Skin epidermis (tissue), 12 donors: ENCODE results near the gene LRIG1.

Experiments used
- H3K27ac ChIP-seq, 21 experiments: fragments of 200-600 bp; sonication (generic) in 11 of 21; one replicate each; pipeline ENCODE4 v1.5.0; 2020; ENCODE audit warnings: mild to moderate bottlenecking in 3 of 21, inconsistent platforms in 2 of 21, moderate library complexity in 2 of 21
- H3K4me3 ChIP-seq, 7 experiments: fragments of 200-600 bp; sonication (generic) in 2 of 7; one replicate each; pipeline ENCODE4 v1.5.0; 2020; ENCODE audit warnings: inconsistent platforms in 2 of 7, mild to moderate bottlenecking in 2 of 7, moderate library complexity in 1 of 7

The LRIG1 gene

GRCh38 chr3:66476852-66477381 lies 23.9 kb downstream of the LRIG1 start:
- Histone ChIP-seq H3K27ac (no peak overlapping the region), H3K4me3 (no peak overlapping the region)

DNA sequence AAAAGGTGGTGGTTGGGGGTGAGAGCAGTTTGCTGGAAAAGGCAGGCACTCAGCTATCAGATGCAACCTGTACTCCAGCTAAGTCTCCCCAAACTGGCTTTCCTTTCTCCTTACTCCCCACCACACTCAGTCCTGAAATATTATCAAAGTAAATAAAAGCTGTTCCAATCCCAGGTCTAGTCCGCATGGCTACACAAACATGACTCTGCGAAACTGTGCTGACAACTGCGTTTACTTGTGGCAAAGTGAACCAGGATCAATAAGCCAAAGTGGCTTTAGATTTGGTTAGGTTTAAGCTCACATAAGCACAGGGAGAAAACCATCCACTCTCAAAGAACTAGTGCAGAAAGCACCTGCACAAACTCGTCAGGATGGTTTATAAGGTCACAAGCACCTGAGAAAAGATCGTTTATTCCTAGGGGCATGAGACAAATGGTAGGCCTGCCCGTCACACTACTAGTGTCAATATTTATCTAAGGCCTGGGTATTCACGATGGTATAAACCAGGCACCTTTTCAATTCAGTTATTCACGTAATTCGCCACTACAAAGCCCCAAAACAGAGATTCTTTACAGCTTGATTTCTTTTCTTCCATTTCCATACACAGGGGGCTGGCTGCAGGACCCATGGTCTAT lies 25.3 kb downstream of the LRIG1 start:
- Histone ChIP-seq H3K27ac (no peak overlapping the region), H3K4me3 (no peak overlapping the region)

GRCh38 chr3:66473692-66474091 lies 27.1 kb downstream of the LRIG1 start:
- no peak overlapping the region for H3K4me3 ChIP-seq
- H3K27ac ChIP-seq, result peak overlapping the region in 8 of 21 experiments; percentile 2 to 54 (median 34)

GRCh38 chr3:66473181-66473580 lies 27.6 kb downstream of the LRIG1 start:
- peak overlapping the region in 11 of 21 experiments; percentile 2 to 54 (median 31) for H3K27ac ChIP-seq
- H3K4me3 ChIP-seq, result no peak overlapping the region

DNA sequence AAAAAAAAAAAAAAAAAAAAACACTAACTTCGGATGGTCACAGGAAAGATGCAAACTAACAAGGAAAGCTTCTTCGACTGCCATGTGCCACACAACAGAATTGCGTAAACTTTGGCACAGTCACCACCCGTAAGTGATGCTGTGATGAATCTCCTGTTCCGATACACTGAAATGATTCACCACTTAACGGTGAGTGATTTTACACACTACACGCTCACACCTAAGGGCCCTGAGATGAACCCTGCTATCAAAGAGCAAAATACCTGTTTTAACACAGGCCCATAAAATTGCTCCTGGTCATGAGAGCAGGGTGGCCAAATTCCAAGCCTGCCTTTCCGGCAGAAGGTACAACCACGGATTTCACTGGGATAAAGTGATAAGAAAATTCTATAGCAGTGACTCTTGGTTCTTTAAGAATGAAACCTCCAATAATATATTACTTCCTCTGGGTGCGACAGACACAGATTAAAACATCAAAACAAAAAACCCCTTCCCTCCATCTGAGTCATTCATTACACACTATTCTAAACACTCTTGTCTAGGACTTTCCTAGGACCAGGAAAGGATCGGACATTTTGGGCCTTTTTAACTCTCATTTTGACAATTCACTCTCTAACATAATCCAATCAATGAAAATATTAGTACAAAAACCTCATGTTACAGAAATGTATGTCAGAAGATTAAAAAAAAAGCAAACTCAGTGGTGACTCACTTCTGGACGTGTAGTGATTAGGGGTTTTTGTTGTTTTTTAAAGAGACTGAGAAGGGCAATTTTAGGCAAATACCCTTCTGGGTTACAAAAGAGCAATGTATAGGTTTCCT lies 28.3 kb downstream of the LRIG1 start:
- Histone ChIP-seq H3K27ac (peak overlapping the region in 8 of 21 experiments; percentile 2 to 53 (median 37)), H3K4me3 (no peak overlapping the region)

DNA sequence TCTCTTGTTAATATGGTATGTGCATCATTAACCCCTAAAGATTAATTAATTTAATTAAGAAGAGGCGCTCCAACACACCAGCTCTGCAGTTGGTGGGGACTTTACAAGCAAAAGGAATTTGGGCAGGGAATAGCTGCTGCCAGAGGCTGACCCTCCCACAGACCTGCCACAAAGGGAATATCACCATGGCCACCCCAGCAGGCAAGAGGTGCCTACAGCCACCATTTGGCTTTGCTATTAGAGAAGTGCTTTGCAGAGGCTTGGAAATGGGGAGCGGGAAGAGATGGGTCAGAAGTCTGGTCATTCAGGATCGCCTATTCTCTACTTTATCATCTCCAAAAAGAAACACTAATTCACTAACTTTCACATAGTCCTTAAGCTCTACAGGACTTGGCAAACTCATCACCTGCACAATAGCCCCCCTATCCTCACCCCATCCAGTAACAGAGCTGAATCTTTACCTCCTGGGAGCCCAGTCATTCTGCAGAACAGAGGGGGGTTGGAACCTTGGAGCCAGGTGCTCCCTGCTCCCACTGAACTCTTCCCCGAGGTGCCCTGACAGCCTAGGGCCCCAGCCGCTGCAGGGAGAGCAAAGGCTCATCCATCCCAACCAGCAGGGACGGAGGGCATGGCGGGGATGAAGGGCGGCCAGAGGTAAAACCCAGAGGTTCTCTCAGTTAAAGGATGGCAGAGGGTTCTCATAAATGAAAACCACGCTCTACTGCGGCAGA lies 29.7 kb downstream of the LRIG1 start:
- H3K4me3 ChIP-seq, result no peak overlapping the region
- H3K27ac ChIP-seq, result no peak overlapping the region

DNA sequence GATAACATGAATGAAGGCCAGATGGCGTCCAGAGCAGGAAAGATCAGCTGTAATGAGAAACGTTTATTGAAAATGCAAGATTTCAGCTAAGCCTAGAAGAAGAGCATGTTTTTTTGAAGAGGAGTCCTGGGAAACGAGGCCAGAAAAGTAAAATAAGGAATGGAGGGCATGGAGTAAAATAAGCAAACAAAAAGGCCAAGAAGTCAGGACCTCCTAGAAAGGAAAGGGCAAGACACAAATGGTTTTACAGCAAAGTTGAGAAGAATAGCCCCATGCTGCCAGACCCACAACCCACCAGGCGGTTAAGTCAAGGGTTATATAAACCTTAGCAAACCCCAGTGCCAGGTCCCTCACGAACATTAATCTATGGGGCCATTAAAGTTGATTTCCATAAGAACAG lies 30.5 kb downstream of the LRIG1 start:
- no peak overlapping the region for H3K4me3 ChIP-seq
- H3K27ac ChIP-seq, result no peak overlapping the region

GRCh38 chr3:66469220-66469640 lies 31.6 kb downstream of the LRIG1 start:
- no peak overlapping the region for H3K27ac ChIP-seq
- no peak overlapping the region for H3K4me3 ChIP-seq

GRCh38 chr3:66467996-66468735 lies 32.7 kb downstream of the LRIG1 start:
- Histone ChIP-seq H3K4me3 (no peak overlapping the region), H3K27ac (peak overlapping the region in 2 of 21 experiments; percentile 6 to 11)

DNA sequence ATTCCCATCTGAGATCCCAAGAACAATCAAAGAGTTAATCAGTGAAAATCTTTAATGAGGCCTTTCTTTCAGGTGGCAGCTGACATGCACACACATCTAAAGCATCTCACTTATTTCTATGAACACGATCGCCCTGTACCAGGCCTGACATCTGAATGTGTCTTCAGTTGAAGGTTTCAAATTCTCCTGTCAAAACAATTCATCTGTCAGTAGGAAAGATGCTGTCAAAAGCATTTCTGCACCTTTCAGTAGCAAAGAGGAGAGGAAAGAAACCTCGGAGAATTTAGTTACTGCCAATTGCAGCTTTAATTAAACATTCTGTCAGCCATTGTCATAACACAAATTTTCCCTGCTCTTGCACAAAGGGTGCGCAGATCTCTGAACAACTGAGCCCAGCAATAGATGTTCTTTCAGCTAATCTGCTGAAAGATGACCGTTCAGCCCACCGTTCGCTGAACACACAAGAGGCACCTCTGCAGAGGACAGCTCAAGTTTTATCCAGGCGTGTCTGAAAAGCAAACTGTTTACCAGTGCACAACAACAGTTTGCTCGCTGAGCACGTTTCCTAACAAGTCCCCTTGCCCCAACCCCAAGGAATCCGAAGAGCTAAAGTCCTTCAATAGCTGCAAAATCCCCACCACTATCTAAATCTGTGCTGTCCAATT lies 34.1 kb downstream of the LRIG1 start:
- H3K4me3 ChIP-seq, result no peak overlapping the region
- no peak overlapping the region for H3K27ac ChIP-seq

DNA sequence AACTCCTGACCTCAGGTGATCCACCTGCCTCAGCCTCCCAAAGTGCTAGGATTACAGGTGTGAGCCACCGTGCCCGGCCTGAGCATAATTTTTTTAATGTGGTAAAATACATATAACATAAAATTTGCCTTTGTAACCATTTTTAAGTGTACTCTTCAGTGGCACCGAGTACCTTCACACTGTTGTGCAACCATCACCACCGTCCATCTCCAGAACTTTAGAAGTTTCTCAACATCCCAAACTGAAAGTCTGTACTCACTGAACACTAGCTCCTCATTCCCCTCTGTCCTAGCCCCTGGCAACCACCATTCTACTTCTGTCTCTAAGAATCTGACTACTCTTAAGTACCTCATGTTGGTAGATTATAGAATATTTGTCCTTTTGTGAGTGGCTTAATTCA lies 35.2 kb downstream of the LRIG1 start:
- no peak overlapping the region for H3K4me3 ChIP-seq
- H3K27ac ChIP-seq, result no peak overlapping the region

DNA sequence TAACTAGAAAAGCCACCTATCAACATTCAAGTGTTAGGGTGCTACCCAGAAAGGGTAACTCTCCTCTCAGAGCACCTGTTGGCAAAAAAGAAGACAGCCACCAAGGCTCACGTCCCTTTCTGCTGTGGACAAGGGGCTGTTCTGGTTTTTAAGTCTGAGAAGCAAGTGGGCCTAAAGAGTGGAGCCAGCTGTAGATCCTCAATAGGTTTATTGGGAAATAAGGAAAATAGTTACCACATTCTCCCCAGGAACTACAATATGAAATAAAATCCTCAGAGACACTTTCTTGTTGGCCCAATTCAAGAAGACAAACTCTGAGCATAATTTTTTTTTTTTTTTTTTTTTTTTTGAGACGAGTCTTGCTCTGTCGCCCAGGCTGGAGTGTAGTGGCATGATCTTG lies 35.8 kb downstream of the LRIG1 start:
- Histone ChIP-seq H3K27ac (peak overlapping the region in 2 of 21 experiments; percentile 3 to 37), H3K4me3 (no peak overlapping the region)

- H3K27ac ChIP-seq, result peak overlapping the region in 3 of 21 experiments; percentile 17 to 37 (median 31)
- H3K4me3 ChIP-seq, result no peak overlapping the region
Observed at GRCh38 chr3:66464512-66464894, 36.3 kb downstream of the LRIG1 start.

- H3K4me3 ChIP-seq, result no peak overlapping the region
- peak overlapping the region in 2 of 21 experiments; percentile 17 to 31 for H3K27ac ChIP-seq
Observed at GRCh38 chr3:66463730-66464511, 36.9 kb downstream of the LRIG1 start.

DNA sequence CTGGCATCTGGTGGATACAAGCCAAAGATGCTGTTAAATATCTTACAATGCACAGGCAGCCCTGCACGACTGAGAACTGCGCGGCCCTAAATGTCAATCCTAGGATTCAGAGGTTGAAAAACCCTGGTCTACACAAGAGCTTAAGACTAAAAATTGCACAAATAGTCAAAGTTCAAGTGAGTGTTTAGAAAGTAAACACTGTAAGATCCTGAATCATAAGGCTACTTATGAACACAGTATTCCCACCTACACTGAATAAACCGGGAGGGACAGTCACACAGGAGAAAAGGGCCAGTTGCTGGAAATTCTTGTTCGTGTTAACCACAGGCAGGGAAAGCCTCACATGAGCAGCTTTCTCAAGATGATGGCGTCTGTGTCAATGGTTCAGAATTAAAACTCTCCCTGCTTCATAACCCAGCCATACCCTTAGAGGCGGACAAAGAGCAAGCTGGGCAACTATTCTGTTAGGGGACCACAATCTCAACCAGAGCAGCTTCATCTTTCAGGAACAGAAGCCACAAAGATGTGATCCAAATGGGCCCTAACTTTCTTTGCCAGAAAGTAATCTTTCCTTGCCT lies 37.7 kb downstream of the LRIG1 start:
- H3K27ac ChIP-seq, result peak overlapping the region in 1 of 21 experiments; percentile 17
- no peak overlapping the region for H3K4me3 ChIP-seq

DNA sequence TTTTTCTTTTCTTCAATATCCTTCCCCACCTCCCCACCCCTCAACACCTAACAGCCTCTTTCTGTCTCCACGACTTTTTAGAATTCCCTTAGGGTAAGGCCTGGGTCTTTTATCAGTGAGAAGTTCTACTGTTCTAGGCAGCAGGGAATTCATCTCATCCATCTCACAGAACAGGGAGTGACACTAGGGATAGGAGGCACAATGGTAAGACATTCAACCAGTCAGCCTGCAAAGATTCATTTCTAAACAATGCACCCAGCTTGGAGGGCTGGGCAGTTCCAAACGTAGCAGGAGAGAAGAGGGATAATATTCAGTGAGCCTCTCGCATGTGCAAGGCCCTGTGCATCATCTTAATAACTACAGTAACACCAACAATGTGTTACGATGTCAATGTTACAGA lies 43.6 kb downstream of the LRIG1 start:
- H3K27ac ChIP-seq, result no peak overlapping the region

DNA sequence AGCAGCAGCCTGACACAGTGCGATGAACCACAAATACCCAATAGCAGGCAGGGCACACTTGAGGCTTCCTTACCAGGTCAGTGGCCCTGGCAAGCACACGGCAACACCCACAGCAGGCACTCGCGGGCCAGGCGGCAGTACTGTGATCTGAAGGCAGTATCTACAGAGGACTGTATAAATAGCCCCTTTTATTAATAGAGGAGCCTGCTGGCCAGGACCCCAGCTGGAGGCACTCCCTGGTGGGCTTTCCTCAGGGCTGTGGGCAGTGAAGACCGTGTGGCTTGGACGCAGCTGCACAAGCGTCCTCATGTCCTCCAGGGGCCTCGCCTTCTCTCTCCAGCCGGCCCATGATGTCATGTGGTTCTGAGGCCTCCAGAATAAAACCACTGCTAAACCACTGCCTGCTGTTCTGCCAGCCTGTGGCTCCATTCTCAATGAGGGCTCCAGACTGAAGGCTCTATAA lies 44.1 kb downstream of the LRIG1 start:
- Histone ChIP-seq H3K27ac (peak overlapping the region in 3 of 21 experiments; percentile 9 to 37 (median 24)), H3K4me3 (no peak overlapping the region)

More for the DNA sequence above, 43.6 kb downstream of the LRIG1 start:
- H3K4me3 ChIP-seq, result no peak overlapping the region

GRCh38 chr3:66454464-66454859 lies 46.4 kb downstream of the LRIG1 start:
- peak overlapping the region in 4 of 21 experiments; percentile 28 to 61 (median 50) for H3K27ac ChIP-seq
- H3K4me3 ChIP-seq, result no peak overlapping the region
